ENCODE measurements around the gene FIGN. TPM values are rescaled to one million over a fixed set of nuclear protein-coding genes. Genes with fewer than 3 reads are reported as not detected.

FIGN gene
- total RNA-seq, 2 donors from 2014 or later, result 18.6 to 20.5 TPM

DNA sequence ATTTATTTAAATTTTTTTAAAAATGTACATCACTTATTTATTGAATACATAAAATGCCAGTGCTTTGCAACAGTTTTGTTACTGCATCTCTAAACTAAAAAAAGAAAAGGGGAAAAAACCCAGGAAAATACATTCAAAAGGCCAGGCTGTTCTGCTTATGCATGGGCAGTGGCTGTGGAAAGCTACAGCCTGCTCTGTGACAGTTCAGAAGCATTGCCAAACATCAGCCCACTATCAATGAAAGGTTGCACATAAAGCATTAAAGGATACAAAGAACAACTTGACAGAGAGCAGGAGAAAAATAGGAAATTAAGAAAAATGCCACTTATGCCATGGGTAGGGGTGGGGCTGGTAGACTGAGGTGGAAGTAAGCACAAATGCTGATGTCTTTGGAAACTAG is 128.2 kb downstream of the FIGN start:
- no peak overlapping the region for H3K4me3 ChIP-seq (ENCODE audit: low read length)
- no peak overlapping the region for H3K27ac Mint-ChIP-seq
- peaks cover 17% of the 10 kb centered on the region for H3K36me3 Mint-ChIP-seq (ENCODE audit: low read depth)
- H3K4me3 Mint-ChIP-seq, result no peak overlapping the region
- no peaks in the 10 kb centered on the region for H3K9me3 ChIP-seq (ENCODE audit: control insufficient read depth, low read length)
- peaks cover 6% of the 10 kb centered on the region for H3K36me3 ChIP-seq (ENCODE audit: control insufficient read depth, insufficient read depth, low read length)
- H3K27ac ChIP-seq (ENCODE audit: low read depth, low read length), result no peak overlapping the region
- H3K27me3 Mint-ChIP-seq (ENCODE audit: insufficient read depth), result no peaks in the 10 kb centered on the region
- no peak overlapping the region for H3K9ac ChIP-seq (ENCODE audit: extremely low read depth, low read length, poor library complexity, severe bottlenecking)
- H3K4me1 Mint-ChIP-seq, result peaks cover 8% of the 10 kb centered on the region
- H3K4me1 ChIP-seq (ENCODE audit: control insufficient read depth, insufficient read depth, low read length), result no peaks in the 10 kb centered on the region
- DNase-seq, result no peak
- H3K9me3 Mint-ChIP-seq, result no peaks in the 10 kb centered on the region
- TF ChIP-seq, protein P1, sequence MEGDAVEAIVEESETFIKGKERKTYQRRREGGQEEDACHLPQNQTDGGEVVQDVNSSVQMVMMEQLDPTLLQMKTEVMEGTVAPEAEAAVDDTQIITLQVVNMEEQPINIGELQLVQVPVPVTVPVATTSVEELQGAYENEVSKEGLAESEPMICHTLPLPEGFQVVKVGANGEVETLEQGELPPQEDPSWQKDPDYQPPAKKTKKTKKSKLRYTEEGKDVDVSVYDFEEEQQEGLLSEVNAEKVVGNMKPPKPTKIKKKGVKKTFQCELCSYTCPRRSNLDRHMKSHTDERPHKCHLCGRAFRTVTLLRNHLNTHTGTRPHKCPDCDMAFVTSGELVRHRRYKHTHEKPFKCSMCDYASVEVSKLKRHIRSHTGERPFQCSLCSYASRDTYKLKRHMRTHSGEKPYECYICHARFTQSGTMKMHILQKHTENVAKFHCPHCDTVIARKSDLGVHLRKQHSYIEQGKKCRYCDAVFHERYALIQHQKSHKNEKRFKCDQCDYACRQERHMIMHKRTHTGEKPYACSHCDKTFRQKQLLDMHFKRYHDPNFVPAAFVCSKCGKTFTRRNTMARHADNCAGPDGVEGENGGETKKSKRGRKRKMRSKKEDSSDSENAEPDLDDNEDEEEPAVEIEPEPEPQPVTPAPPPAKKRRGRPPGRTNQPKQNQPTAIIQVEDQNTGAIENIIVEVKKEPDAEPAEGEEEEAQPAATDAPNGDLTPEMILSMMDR (conservative IDR thresholded peaks at IDR 0.05), result no peak
- no peaks in the 10 kb centered on the region for H3K27me3 ChIP-seq (ENCODE audit: control insufficient read depth, insufficient read depth, low read length, poor library complexity, severe bottlenecking)

DNA sequence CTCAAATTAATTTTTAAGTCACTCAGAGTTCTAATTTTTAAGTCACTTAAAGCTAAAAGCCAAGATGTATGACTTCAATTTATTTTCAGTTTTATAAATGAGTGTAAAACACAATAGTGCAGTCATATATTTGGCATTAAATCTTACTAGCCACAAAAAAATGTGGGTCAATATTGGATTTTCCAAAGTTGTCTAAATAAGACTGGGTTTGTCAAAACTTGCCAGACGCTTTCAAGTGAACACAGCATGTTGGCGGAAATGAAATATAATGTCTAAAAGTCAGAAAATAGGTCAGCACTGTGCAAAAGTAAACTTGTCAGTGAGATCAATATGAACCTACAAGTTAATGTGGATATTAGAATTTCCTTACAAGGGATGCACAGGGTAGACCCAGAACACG is 128.9 kb downstream of the FIGN start:
- H3K4me3 ChIP-seq (ENCODE audit: low read length), result no peak overlapping the region
- Mint-ChIP-seq H3K4me1 (peaks cover 13% of the 10 kb centered on the region), H3K4me3 (no peak overlapping the region), H3K27me3 (ENCODE audit: insufficient read depth) (no peaks in the 10 kb centered on the region), H3K27ac (no peak overlapping the region), H3K36me3 (ENCODE audit: low read depth) (peaks cover 17% of the 10 kb centered on the region), H3K9me3 (no peaks in the 10 kb centered on the region)
- H3K27ac ChIP-seq (ENCODE audit: low read depth, low read length), result no peak overlapping the region
- 98 to 100% methylated on average over 2 to 3 of the region's 3 CpGs for WGBS, 2 experiments (ENCODE audit: insufficient coverage in 1 of 2, insufficient read length in 1 of 2)
- DNase-seq, result no peak
- H3K9ac ChIP-seq (ENCODE audit: extremely low read depth, low read length, poor library complexity, severe bottlenecking), result no peak overlapping the region
- H3K4me1 ChIP-seq (ENCODE audit: control insufficient read depth, insufficient read depth, low read length), result no peaks in the 10 kb centered on the region
- no peaks in the 10 kb centered on the region for H3K27me3 ChIP-seq (ENCODE audit: control insufficient read depth, insufficient read depth, low read length, poor library complexity, severe bottlenecking)
- H3K9me3 ChIP-seq (ENCODE audit: control insufficient read depth, low read length), result no peaks in the 10 kb centered on the region
- TF ChIP-seq, protein P1 (conservative IDR thresholded peaks at IDR 0.05), result no peak
- H3K36me3 ChIP-seq (ENCODE audit: control insufficient read depth, insufficient read depth, low read length), result peaks cover 6% of the 10 kb centered on the region

DNA sequence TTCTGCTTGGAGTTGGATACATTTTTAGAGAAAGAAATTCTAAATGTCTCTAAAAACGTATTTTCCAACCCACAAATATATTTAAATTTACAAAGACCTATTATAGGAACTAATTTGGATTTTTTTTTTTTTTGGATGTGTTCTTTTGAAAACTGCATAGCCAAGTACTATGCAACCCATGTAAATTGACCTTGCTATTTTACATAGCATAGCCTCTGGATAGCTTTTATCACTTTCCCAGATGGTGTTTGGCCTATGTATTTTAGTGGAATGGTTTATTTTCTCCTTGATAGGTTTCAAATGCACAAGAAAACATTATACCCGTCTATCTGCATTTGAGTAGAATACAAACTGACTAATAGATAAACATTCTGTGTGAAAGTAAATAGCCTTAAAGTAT is 130.0 kb downstream of the FIGN start:
- Histone ChIP-seq H3K27me3 (ENCODE audit: control insufficient read depth, insufficient read depth, low read length, poor library complexity, severe bottlenecking) (no peaks in the 10 kb centered on the region), H3K9me3 (ENCODE audit: control insufficient read depth, low read length) (no peaks in the 10 kb centered on the region), H3K9ac (ENCODE audit: extremely low read depth, low read length, poor library complexity, severe bottlenecking) (no peak overlapping the region), H3K27ac (ENCODE audit: low read depth, low read length) (no peak overlapping the region), H3K4me1 (ENCODE audit: control insufficient read depth, insufficient read depth, low read length) (no peaks in the 10 kb centered on the region), H3K36me3 (ENCODE audit: control insufficient read depth, insufficient read depth, low read length) (peaks cover 6% of the 10 kb centered on the region), H3K4me3 (ENCODE audit: low read length) (no peak overlapping the region)
- peaks cover 19% of the 10 kb centered on the region for H3K4me1 Mint-ChIP-seq
- H3K27ac Mint-ChIP-seq, result no peak overlapping the region
- no peak for DNase-seq
- WGBS, 2 experiments (ENCODE audit: insufficient coverage in 1 of 2, insufficient read length in 1 of 2), result no CpG with 5 or more reads among the region's 2 CpGs
- peaks cover 10% of the 10 kb centered on the region for H3K36me3 Mint-ChIP-seq (ENCODE audit: low read depth)
- no peaks in the 10 kb centered on the region for H3K27me3 Mint-ChIP-seq (ENCODE audit: insufficient read depth)
- TF ChIP-seq, protein P1 (conservative IDR thresholded peaks at IDR 0.05), result no peak
- H3K9me3 Mint-ChIP-seq, result no peaks in the 10 kb centered on the region
- no peak overlapping the region for H3K4me3 Mint-ChIP-seq

Data from endodermal cell (in vitro differentiated cells).